Dendritic cell treated with granulocyte-macrophage colony-stimulating factor and Interleukin-4, amounts not matched to agents 40 ng/mL and 50 ng/mL, for 4 days (primary cell): ENCODE data around the gene CRACDL.

Experiments
- H3K27ac Mint-ChIP-seq: one replicate; pipeline ENCODE4 v1.8.0; 2022; ENCODE audit warnings: mild to moderate bottlenecking, mixed read lengths
- H3K27me3 Mint-ChIP-seq: one replicate; pipeline ENCODE4 v1.8.0; 2022; ENCODE audit warnings: mild to moderate bottlenecking, mixed read lengths
- H3K36me3 Mint-ChIP-seq: one replicate; pipeline ENCODE4 v1.8.0; 2022; ENCODE audit warnings: low read depth, mixed read lengths
- H3K4me1 Mint-ChIP-seq: one replicate; pipeline ENCODE4 v1.8.0; 2022; ENCODE audit warnings: low read depth, mixed read lengths
- H3K4me3 Mint-ChIP-seq: one replicate; pipeline ENCODE4 v1.8.0; 2022; ENCODE audit warnings: mild to moderate bottlenecking, moderate library complexity, mixed read lengths
- H3K9me3 Mint-ChIP-seq: one replicate; pipeline ENCODE4 v1.8.0; 2022; ENCODE audit warnings: mixed read lengths
- intact Hi-C: fragments of 100-400 bp; cut with micrococcal nuclease; formaldehyde crosslinking; loops from one replicate; pipeline ENCODE4 v1.15.0; 2022

Gene CRACDL

DNA sequence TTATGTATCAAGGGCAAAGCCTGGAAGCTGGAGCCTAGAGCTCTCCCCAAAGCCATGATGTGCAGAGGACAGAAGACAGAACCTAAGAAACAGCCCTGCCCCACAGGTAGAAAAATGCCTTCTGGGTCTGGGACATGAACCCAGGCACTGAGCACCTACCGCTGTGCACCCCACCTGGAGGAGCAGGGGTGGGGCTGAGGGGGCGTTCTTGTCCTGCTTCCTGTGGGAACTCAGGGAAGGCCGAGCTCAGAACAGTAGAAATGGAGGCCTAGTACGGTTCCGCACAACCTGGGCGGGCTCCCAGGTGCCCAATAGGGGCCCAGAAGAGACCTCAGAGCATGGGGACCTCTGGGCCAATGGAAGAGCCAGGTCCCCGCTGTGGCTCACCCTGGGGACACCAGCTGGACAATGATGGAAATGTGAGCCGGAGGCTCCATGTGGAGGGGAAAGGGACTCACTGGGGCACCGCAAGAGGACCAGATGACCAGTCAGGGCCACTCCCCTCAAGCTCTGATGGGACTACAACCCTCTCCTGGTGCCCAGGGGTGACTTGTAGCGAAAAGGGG lies 3.2 kb downstream of the CRACDL start:
- Mint-ChIP-seq H3K4me1 (peaks cover 26% of the 10 kb centered on the region), H3K36me3 (no peaks in the 10 kb centered on the region), H3K4me3 (no peak overlapping the region), H3K9me3 (no peaks in the 10 kb centered on the region), H3K27me3 (peaks cover 55% of the 10 kb centered on the region), H3K27ac (no peak overlapping the region)
- intact Hi-C loops, result no loop called here

DNA sequence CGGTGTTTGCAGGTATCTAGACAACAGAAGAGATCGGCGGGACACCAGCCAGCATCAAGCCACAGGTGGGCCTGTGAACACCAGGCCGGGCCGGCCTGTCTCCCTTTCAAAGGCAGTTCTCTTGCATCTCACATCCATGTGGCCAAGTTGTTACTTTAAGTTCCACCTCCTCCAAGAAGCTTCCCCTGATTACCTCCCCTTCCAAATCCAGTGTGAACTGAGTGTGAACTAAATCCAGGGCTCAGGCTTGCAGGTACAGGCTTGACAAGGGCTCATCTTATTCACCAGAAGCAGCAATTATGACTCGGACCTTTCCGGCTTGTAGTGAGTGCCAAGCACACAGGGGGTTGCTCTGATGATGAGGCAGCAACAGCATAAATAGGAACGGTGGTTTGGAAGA lies 3.9 kb downstream of the CRACDL start:
- H3K4me3 Mint-ChIP-seq, result no peak overlapping the region
- H3K36me3 Mint-ChIP-seq, result no peaks in the 10 kb centered on the region
- no peak overlapping the region for H3K27ac Mint-ChIP-seq
- no peaks in the 10 kb centered on the region for H3K9me3 Mint-ChIP-seq
- intact Hi-C loops, result no loop called here
- H3K27me3 Mint-ChIP-seq, result peaks cover 52% of the 10 kb centered on the region
- H3K4me1 Mint-ChIP-seq, result peaks cover 22% of the 10 kb centered on the region

DNA sequence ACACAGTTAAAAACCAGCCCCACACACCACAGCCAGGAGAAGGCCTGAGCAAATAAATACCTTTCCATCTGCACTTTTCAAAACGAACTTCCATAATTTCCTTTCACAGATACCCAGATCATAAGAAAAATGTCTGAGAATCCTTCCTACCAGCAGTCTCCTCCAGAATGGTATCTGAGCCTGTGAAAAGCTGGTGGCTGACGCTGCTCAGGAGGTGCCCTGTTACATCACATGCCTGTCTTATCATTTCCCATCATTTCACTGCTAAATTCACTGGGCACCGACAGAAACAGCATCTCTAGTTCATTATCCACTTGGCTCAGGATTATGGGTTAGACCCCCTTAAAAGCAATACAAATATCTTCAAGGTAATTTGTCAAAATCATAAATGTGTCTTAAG lies 4.4 kb downstream of the CRACDL start:
- H3K4me1 Mint-ChIP-seq, result peaks cover 16% of the 10 kb centered on the region
- intact Hi-C loops, result no loop called here
- no peak overlapping the region for H3K4me3 Mint-ChIP-seq
- no peak overlapping the region for H3K27ac Mint-ChIP-seq
- peaks cover 48% of the 10 kb centered on the region for H3K27me3 Mint-ChIP-seq
- no peaks in the 10 kb centered on the region for H3K36me3 Mint-ChIP-seq
- no peaks in the 10 kb centered on the region for H3K9me3 Mint-ChIP-seq

DNA sequence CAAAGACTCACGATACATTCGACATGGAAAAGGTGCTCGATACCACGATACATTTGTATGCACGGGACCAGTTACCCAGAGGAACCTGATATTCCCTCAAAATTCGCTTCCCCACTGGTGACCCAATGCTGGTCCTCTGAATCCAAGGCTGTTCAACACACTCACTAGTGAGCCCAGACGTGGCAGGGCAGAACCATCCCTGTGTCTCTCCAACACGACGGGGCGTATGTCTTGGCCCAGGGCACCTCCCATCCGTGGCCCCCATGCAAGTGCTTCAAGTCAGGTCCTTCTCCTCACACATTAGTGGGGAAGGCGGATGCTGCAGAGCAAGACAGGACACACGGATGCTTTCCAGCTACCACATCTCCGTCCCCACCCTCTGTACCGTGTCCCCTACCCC lies 6.1 kb downstream of the CRACDL start:
- H3K36me3 Mint-ChIP-seq, result no peaks in the 10 kb centered on the region
- intact Hi-C loops, result no loop called here
- peaks cover 37% of the 10 kb centered on the region for H3K27me3 Mint-ChIP-seq
- no peaks in the 10 kb centered on the region for H3K9me3 Mint-ChIP-seq
- no peak overlapping the region for H3K4me3 Mint-ChIP-seq
- peaks cover 10% of the 10 kb centered on the region for H3K4me1 Mint-ChIP-seq
- H3K27ac Mint-ChIP-seq, result no peak overlapping the region

DNA sequence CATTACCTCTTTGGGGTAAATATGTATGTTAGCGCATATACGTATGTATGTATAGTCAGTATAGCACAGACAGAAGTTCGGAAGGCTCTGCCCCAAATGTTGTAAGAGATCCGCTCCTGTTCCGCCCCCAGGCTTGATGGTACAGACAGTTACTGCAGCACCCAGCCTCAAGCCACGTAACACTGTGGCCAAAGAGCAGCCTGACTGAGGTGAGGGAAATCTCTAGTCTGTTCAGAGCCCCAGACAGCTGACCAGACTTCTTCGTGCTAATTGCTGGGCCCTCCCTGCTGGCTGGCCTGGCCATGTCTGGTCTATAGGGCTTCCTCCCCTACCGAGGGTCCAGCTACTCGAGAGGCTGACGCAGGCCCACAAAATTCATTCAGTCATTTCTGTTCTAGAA lies 7.8 kb downstream of the CRACDL start:
- Mint-ChIP-seq H3K36me3 (no peaks in the 10 kb centered on the region), H3K27ac (no peak overlapping the region), H3K27me3 (peaks cover 21% of the 10 kb centered on the region), H3K4me1 (peaks cover 4% of the 10 kb centered on the region), H3K9me3 (no peaks in the 10 kb centered on the region), H3K4me3 (no peak overlapping the region)
- intact Hi-C loops, result no loop called here

DNA sequence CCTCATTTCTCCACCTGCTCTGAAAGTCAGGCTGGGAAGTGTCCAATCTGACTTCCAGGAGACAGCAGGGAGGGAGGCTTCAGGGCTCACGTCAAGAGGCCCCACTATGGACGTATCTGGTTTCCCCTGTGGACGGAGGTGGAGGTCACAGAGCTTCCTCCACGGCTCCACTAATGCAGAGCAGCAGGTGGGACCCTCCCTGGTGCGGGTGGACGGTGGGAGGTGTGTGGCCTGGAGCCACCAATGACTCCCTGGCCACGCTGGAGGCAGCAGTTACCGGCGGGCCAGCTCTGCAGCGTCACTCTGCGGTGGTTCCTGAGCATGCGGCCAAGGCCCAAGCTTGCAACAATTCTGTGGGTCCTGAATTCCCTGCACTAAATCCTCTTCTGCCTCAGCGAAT lies 9.0 kb downstream of the CRACDL start:
- no peaks in the 10 kb centered on the region for H3K9me3 Mint-ChIP-seq
- no peak overlapping the region for H3K27ac Mint-ChIP-seq
- intact Hi-C loops, result no loop called here
- no peaks in the 10 kb centered on the region for H3K36me3 Mint-ChIP-seq
- peaks cover 13% of the 10 kb centered on the region for H3K27me3 Mint-ChIP-seq
- H3K4me3 Mint-ChIP-seq, result no peak overlapping the region
- no peaks in the 10 kb centered on the region for H3K4me1 Mint-ChIP-seq

DNA sequence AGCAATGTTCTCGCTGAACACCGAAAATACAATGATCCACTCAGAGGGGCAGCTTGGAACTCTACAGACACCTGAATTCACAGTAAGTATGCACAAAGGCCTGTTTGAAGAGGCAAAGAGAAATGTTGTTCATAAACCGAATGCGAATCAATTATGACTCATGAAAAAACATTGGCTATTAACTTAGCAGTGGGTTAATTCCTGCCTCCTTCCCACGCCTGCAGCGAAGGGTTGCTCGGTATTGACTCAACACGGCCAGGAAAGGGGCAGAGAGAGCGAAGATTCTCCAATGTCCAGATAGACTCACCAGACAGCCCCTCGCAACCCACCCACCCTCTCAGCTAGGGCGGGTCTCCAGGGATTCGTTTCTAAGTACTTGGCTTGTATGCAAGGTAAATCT lies 9.4 kb downstream of the CRACDL start:
- no peak overlapping the region for H3K27ac Mint-ChIP-seq
- no peaks in the 10 kb centered on the region for H3K9me3 Mint-ChIP-seq
- no peaks in the 10 kb centered on the region for H3K36me3 Mint-ChIP-seq
- intact Hi-C loops, result no loop called here
- H3K4me3 Mint-ChIP-seq, result no peak overlapping the region
- H3K27me3 Mint-ChIP-seq, result peaks cover 10% of the 10 kb centered on the region
- no peaks in the 10 kb centered on the region for H3K4me1 Mint-ChIP-seq

DNA sequence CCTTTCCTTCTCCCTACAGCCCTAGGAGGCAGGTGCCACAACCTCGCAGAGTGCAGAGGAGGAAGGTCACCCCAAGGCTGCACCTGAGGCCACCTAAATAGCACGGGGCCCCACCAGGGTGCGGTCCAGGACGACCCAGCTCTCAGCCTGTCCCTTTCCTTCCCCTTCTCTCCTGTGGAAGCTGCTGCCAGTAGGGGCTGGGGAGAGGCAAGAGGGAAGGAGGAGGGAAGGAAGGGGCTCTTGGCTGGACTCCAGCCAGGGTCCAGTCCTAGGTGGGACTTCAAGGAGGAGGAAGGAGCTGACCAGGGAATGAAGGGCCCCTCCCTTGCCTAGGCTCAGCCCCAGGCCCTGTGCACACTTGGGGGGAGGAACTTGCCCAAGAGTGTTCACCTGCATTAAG lies 11.1 kb downstream of the CRACDL start:
- Mint-ChIP-seq H3K27me3 (peaks cover 12% of the 10 kb centered on the region), H3K4me1 (no peaks in the 10 kb centered on the region), H3K36me3 (no peaks in the 10 kb centered on the region), H3K9me3 (no peaks in the 10 kb centered on the region), H3K4me3 (no peak overlapping the region), H3K27ac (no peak overlapping the region)
- intact Hi-C loops, result no loop called here

DNA sequence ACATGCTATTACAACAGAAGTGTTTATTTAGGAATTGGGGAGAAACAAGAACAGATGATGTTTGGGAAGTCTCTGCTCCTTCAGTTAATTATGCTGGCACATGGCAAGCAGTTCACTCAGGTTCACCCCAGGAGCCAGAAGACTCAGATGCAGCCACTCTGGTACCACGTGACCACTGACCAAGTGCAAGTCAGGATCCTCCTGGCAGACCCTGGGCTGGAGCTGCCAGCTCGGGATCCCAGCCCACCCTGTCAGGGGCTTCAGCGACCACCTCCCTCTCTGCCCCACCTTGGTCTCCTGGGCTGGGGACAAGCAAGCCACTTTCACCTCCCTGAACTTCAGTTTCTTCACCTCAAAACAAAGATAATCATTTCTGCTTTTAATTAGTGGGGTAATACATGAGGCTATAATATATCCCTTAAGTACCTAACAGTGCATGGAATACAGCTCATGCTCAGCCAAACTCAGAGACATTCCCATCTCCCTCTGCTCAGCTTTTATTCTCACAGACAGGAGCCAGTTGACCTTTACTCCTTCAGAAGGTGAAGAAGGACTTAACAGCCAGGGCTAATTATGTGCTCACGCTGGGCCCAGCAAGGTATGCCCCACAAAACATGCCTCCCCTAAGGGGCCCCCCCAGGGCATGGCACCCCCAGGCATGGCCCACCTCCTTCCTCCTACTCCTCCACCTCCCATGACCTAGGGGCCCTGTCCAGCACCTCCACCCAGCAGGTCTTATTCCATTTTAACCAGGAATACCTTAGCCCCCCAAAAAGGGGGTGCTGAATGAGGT lies 11.8 kb downstream of the CRACDL start:
- Mint-ChIP-seq H3K27ac (no peak overlapping the region), H3K4me3 (no peak overlapping the region), H3K36me3 (no peaks in the 10 kb centered on the region), H3K9me3 (no peaks in the 10 kb centered on the region), H3K4me1 (no peaks in the 10 kb centered on the region), H3K27me3 (peaks cover 12% of the 10 kb centered on the region)
- intact Hi-C loops, result no loop called here

DNA sequence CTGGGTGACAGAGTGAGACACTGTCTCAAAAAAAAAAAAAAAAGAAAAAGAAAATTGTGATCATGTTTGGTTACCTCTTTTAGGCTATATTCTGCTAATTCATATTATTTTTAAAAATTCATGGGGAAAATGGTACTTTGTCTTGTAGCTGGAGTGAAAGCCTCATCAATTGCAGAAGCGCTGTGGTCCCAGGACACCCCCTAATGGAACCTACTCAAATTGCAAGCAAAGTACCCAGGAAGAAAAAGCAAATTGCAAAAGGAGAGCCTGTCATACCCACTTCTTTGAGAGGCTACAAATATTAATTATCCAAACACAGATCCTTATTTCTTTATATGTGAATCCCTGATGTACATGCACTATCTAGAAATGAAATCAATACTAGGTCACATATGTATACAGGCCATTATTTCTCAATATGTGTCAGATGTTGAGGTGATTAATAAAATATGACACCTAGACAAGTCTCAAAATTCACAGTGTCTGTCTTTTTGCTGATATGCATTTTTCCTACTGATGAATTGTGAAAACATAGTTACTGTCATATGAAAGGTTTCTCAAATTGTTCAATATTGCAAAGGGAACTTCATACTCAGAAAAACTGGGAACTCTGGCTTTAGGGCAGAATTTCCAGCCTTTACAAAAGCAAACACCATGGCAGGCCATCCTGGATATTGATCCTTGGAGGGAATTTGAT lies 12.6 kb downstream of the CRACDL start:
- H3K9me3 Mint-ChIP-seq, result no peaks in the 10 kb centered on the region
- intact Hi-C loops, result no loop called here
- H3K36me3 Mint-ChIP-seq, result no peaks in the 10 kb centered on the region
- no peak overlapping the region for H3K27ac Mint-ChIP-seq
- no peak overlapping the region for H3K4me3 Mint-ChIP-seq
- peaks cover 13% of the 10 kb centered on the region for H3K27me3 Mint-ChIP-seq
- no peaks in the 10 kb centered on the region for H3K4me1 Mint-ChIP-seq

DNA sequence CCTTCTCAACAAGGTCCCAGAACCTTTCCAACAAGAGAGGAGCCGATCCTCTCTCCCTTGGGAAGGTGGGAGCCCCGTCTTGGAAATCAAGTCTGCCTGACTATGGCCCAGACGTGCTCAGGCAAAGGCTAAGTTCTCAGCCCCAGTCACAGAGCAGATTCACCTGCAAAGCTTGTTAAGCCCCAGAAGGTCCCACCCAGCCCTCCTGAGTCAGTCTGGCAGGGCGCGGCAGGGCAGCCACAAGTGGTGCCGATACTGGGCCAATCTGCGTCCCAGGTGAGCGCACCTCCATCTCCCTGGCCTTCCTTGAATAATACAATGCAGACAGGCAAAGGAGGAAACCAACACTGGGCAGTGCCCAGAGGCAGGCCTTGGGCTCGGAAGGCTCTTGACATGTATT lies 15.0 kb downstream of the CRACDL start:
- peaks cover 9% of the 10 kb centered on the region for H3K27me3 Mint-ChIP-seq
- H3K9me3 Mint-ChIP-seq, result no peaks in the 10 kb centered on the region
- H3K4me3 Mint-ChIP-seq, result no peak overlapping the region
- H3K4me1 Mint-ChIP-seq, result no peaks in the 10 kb centered on the region
- intact Hi-C loops, result no loop called here
- H3K36me3 Mint-ChIP-seq, result no peaks in the 10 kb centered on the region
- no peak overlapping the region for H3K27ac Mint-ChIP-seq

DNA sequence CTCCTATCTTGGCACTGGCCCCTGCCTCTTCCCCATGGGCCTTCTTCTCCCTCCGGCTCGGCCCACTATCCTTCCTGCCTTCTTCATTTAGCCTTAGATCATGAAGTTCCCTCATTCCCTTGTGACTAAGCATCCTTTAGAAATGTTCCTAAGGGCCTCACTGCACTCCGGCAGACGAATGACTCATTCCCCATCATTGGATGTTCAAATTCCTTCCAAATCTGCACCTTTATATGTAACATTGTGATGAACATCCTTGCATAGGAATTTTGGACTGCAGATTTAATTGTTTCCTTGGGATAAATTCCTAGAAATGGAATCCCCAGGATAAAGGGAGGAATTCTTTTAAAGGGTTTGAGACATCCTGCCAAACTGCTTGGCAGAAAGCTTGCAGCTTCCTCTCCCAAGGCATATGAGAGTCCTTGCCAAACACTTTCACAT lies 19.0 kb downstream of the CRACDL start:
- Mint-ChIP-seq H3K4me1 (no peaks in the 10 kb centered on the region), H3K27ac (no peak overlapping the region), H3K9me3 (no peaks in the 10 kb centered on the region), H3K4me3 (no peak overlapping the region), H3K27me3 (peaks cover 16% of the 10 kb centered on the region), H3K36me3 (no peaks in the 10 kb centered on the region)
- intact Hi-C loops, result no loop called here

DNA sequence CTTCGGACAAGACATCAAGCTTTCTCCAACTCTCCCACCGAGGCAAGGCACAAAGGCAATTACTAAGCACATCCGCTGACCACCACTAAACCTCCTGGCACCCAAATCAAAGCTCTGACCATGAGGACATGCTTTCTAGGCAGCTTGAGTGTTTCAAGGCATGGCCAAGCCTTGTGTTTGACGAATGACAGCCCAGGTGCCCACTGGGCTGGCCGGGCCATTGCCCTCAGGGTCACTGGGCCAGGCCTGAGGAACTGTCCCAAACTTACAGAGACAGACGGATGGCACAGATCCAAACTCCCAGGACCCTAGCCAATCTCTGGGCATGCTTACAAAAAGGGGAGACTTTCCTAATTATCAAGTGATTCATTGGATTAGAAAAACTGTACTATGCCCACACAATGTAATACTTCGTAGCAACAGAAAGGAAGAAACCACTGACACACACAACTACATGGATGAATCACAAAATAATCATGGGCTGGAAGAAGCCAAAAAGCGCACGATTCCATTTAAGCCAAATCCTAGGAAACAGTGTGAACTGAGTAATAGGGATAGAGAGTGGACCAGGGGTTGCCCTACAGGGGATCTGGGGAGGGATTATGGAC lies 20.2 kb downstream of the CRACDL start:
- Mint-ChIP-seq H3K27me3 (peaks cover 16% of the 10 kb centered on the region), H3K4me3 (no peak overlapping the region), H3K36me3 (no peaks in the 10 kb centered on the region), H3K27ac (no peak overlapping the region), H3K4me1 (no peaks in the 10 kb centered on the region), H3K9me3 (no peaks in the 10 kb centered on the region)
- intact Hi-C loops, result no loop called here
